ENCODE measurements around the gene TTC33.

DNA sequence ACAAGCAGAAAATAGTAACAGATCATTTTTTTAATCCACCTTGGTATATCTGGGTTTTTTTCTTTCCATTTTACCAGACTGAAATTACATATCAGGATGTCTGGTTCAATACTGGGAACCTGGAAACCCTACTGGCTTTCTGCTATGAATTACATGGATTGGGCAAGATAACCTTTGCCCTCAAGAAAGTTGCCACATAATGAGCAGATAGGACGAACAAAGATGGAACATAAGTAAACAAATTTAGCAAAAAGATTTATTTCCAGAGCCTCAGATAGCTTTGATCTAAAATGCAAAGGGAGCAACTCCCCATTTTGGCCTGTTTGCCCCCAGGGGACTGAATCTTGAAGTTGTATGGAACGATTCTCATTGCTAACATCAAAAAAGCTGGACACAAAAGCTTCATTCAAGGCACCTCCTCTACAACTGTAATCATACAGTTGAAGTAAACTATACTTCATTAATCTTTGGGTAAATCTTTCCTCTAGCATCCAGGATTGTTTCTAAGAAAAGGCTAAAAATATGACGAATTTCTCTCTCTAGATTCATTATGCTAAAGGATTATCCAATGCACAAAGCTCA is 207.7 kb downstream of the TTC33 start:
- TF ChIP-seq, protein P1, sequence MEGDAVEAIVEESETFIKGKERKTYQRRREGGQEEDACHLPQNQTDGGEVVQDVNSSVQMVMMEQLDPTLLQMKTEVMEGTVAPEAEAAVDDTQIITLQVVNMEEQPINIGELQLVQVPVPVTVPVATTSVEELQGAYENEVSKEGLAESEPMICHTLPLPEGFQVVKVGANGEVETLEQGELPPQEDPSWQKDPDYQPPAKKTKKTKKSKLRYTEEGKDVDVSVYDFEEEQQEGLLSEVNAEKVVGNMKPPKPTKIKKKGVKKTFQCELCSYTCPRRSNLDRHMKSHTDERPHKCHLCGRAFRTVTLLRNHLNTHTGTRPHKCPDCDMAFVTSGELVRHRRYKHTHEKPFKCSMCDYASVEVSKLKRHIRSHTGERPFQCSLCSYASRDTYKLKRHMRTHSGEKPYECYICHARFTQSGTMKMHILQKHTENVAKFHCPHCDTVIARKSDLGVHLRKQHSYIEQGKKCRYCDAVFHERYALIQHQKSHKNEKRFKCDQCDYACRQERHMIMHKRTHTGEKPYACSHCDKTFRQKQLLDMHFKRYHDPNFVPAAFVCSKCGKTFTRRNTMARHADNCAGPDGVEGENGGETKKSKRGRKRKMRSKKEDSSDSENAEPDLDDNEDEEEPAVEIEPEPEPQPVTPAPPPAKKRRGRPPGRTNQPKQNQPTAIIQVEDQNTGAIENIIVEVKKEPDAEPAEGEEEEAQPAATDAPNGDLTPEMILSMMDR (conservative IDR thresholded peaks at IDR 0.05) = no peak
- TF ChIP-seq EZH2 (IDR thresholded peaks at IDR 0.05; ENCODE audit: low read depth) = no peak
